ENCODE measurements around the gene TMA7. TPM values are rescaled to one million over a fixed set of nuclear protein-coding genes. Genes with fewer than 3 reads are reported as not detected.

Gene TMA7
- total RNA-seq, 6 donors from 2014 or later: 115 to 282 (median 163) TPM

DNA sequence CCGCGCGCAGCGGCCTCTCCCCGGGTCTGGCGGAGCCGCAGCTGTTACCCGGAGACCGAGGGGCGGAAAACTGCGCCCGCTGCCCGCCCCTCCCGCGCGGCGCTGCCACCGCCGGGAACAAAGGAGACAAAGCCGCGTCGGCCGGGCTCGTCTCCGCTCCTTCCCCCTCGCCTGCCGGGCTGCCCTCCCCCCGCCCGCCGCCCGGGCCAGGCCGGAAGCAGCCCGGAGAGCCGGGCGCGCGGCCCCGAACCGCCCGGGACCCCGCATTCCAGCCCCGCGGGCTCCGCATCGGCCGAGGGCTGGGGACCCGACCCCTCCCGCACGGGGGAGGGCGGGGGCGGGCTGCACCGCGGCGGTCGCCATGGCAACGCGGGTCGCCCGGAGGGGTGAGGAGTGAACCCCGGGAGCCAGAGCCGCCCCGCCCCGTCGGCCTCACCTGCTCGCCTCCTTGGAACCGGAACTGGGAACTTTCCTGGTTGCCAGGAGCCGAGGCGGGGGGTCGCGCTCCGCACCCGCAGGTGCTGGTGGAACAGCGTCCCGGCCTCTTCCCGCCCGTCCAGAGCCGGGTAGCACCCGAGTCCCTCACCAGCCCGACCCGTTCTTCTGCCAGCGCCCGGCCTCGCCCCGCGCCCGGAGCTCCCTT is 10.6 kb upstream of the TMA7 start:
- Histone ChIP-seq H3K36me3 (peaks cover 0 to 21% (median 11%) of the 10 kb centered on the region in 4 donors), H3K4me1 (peaks cover 29 to 64% (median 47%) of the 10 kb centered on the region in 4 donors), H3K27me3 (no peaks in the 10 kb centered on the region), H3K4me3 (peak overlapping the region; percentile 77 to 93 (median 86)), H3K27ac (peak overlapping the region; percentile 91 to 95 (median 92)), H3K9me3 (no peaks in the 10 kb centered on the region)
- ATAC-seq (ENCODE audit: low FRiP score in 2 of 2): peak; percentile 38 to 69
- TF ChIP-seq POLR2AphosphoS5 (IDR thresholded peaks at IDR 0.05): no peak
- TF ChIP-seq POLR2A (IDR thresholded peaks at IDR 0.05): peak in 2 of 4 donors; percentile 8 to 38
- TF ChIP-seq, protein P1, sequence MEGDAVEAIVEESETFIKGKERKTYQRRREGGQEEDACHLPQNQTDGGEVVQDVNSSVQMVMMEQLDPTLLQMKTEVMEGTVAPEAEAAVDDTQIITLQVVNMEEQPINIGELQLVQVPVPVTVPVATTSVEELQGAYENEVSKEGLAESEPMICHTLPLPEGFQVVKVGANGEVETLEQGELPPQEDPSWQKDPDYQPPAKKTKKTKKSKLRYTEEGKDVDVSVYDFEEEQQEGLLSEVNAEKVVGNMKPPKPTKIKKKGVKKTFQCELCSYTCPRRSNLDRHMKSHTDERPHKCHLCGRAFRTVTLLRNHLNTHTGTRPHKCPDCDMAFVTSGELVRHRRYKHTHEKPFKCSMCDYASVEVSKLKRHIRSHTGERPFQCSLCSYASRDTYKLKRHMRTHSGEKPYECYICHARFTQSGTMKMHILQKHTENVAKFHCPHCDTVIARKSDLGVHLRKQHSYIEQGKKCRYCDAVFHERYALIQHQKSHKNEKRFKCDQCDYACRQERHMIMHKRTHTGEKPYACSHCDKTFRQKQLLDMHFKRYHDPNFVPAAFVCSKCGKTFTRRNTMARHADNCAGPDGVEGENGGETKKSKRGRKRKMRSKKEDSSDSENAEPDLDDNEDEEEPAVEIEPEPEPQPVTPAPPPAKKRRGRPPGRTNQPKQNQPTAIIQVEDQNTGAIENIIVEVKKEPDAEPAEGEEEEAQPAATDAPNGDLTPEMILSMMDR (IDR thresholded peaks at IDR 0.05): peak in 2 of 6 experiments; percentile 14 to 26
- no peak for TF ChIP-seq EP300 (IDR thresholded peaks at IDR 0.05)
- peak; percentile 84 to 95 for DNase-seq
- WGBS, 2 donors: 0 to 3% methylated on average over 19 to 20 of the region's 86 CpGs

DNA sequence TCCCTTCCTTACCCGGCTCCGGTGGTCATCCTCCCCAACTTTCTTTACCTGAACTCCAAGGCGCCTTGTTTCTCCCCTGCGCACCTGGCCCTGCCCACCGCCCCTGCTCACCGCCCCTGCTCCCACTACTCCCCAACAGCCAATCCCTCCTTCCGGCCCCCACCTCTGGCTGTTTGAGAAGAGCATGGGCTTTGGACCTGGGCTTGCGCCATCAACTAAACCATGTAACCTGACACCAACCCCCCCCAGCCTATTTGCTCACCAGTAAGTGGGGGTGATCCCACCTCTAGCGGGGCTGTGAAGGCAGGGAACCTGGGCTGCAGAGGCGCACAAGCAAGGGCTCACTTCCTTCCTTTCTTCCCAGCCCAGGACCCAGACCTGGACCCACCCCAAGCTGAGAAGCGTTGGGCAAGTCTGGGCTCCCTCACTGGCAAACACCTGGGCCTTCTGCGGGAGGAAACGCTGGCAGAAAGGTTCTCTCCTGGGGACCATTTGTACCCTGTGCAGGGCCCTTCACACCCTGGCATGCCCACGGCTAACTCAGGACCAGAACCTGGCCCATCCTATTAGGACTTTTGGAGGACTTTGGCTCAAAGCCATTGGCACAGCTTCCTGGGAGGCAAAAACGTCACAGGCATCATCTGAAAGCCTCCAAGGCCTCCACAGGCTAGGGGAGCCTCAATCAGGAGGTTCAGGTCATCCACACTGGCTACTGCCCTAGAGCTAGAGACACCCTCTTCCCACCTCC is 9.9 kb upstream of the TMA7 start, which contains the start of gene PLXNB1:
Gene PLXNB1, minus strand, starts transcription at position 127 of the 748 bp plus-strand sequence. CDS start 5,475 bp downstream, outside the sequence.
- ATAC-seq (ENCODE audit: low FRiP score in 2 of 2): peak; percentile 43 to 71
- Histone ChIP-seq H3K27ac (peak within 1 kb of the TSS; percentile 91 to 95 (median 92)), H3K27me3 (no peaks in the 10 kb centered on the region), H3K36me3 (peaks cover 0 to 21% (median 11%) of the 10 kb centered on the region in 4 donors), H3K4me1 (peaks cover 26 to 62% (median 46%) of the 10 kb centered on the region in 4 donors), H3K4me3 (peak within 1 kb of the TSS; percentile 77 to 93 (median 86)), H3K9me3 (no peaks in the 10 kb centered on the region)
- WGBS, 2 donors: 2 to 26% methylated on average over 7 to 14 of the region's 15 CpGs
- peak in 1 of 2 donors; percentile 93 for DNase-seq
- TF ChIP-seq POLR2A (IDR thresholded peaks at IDR 0.05) (peak in 2 of 4 donors; percentile 9 to 54), EP300 (IDR thresholded peaks at IDR 0.05) (no peak), POLR2AphosphoS5 (IDR thresholded peaks at IDR 0.05) (peak in 1 of 2 donors; percentile 38)
- TF ChIP-seq, protein P1 (IDR thresholded peaks at IDR 0.05): no peak

DNA sequence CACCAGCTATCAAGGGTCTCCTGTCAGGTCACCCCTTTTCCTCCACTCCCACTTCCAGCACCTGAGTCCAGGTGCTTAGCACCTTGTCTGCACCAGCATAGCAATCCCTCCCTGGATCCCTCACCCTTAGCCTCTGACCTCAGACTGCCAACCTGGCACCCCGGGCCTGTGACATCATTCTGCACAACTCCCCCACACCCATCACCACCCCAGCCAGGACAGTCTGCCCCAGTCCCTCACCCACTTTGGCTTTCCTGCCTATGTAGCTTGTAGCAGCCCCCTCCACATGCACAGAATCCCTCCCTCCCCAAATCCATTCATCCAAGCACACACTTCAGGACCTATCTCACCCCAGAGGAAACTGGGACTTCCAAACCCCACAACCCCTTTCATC is 9.4 kb upstream of the TMA7 start:
- DNase-seq (no peak), ATAC-seq (ENCODE audit: low FRiP score in 2 of 2) (no peak)
- TF ChIP-seq POLR2A (IDR thresholded peaks at IDR 0.05): no peak
- no peak for TF ChIP-seq POLR2AphosphoS5 (IDR thresholded peaks at IDR 0.05)
- TF ChIP-seq, protein P1 (IDR thresholded peaks at IDR 0.05): no peak
- TF ChIP-seq EP300 (IDR thresholded peaks at IDR 0.05): no peak
- peaks cover 31 to 56% (median 41%) of the 10 kb centered on the region in 4 donors for H3K4me1 ChIP-seq
- H3K27me3 ChIP-seq: no peaks in the 10 kb centered on the region
- no peak overlapping the region for H3K4me3 ChIP-seq
- H3K27ac ChIP-seq: peak overlapping the region; percentile 91 to 95 (median 92)
- H3K9me3 ChIP-seq: no peaks in the 10 kb centered on the region
- peaks cover 0 to 21% (median 11%) of the 10 kb centered on the region in 4 donors for H3K36me3 ChIP-seq
- 75 to 76% methylated on average over 1 of the region's 1 CpG for WGBS, 2 donors

DNA sequence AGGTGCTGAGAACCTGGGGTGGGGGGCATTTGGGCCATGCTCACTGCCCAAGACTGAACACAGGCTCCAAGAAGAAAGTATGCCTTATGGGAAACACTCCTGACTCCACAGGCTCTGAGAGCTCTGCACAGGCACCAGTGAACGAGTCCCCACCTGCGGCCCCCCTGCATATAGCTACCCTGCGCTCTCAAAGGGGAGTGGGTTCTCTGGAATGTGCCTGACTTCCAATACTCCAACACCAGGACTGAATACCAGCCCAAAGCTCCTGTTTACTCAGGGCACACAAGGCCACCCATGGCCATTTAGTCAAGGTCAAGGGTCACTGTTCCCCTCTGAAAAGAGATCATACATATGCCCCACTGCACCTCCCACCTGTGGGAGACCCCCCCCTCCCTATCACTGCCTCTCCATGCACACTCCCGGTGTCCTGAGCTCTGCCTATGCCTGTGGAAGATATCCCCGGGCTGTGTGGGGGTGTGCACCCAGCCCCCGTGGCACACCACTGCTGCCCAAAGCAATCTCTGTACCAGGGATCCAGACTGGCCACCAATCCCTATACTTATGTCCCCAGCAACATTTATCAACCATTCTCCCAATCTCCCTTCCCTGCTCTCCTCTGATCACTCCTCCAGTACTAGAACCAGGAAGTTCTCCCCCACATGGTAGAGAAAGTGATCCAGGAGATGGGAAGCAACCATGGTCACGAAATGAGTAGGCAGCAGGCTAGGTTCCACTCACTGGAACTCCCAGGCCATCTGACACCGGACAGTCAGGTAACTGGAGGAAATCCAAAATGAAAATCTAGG is 8.6 kb upstream of the TMA7 start:
- TF ChIP-seq POLR2A (IDR thresholded peaks at IDR 0.05): no peak
- TF ChIP-seq, protein P1 (IDR thresholded peaks at IDR 0.05): no peak
- TF ChIP-seq POLR2AphosphoS5 (IDR thresholded peaks at IDR 0.05): no peak
- TF ChIP-seq EP300 (IDR thresholded peaks at IDR 0.05): no peak
- H3K9me3 ChIP-seq: no peaks in the 10 kb centered on the region
- no peak for DNase-seq
- no peak for ATAC-seq (ENCODE audit: low FRiP score in 2 of 2)
- peaks cover 31 to 56% (median 38%) of the 10 kb centered on the region in 4 donors for H3K4me1 ChIP-seq
- peak overlapping the region; percentile 91 to 95 (median 92) for H3K27ac ChIP-seq
- no peak overlapping the region for H3K4me3 ChIP-seq
- H3K36me3 ChIP-seq: peaks cover 0 to 21% (median 11%) of the 10 kb centered on the region in 4 donors
- 82 to 85% methylated on average over 5 to 8 of the region's 8 CpGs for WGBS, 2 donors
- H3K27me3 ChIP-seq: no peaks in the 10 kb centered on the region
